GM19035 (cell line): ENCODE results near the gene GPR107.

Experiments
- ATAC-seq: cut with Tn5 transposase; IDR thresholded peaks from one replicate; pipeline ENCODE4 v1.9.1; 2021; ENCODE audit not compliant: unreplicated experiment

GPR107 gene

DNA sequence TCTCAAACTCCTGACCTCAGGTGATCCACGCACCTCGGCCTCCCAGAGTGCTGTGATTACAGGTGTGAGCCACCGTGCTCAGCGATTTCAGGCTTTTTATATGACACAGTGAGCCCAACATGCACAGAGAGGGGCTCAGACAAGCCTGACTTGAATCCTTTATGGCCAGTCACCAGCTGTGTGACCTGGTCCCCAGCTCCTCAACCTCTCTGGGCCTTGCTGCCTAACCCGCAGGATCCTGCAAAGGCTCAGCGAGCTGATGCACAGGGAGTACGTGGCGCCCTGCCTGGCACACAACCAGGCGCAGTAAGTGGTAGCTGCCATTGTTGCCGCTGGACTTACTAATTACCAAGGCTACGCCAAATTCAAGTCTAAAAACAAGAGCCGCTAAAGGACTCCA lies 101.9 kb downstream of the GPR107 start:
- no peak for ATAC-seq

DNA sequence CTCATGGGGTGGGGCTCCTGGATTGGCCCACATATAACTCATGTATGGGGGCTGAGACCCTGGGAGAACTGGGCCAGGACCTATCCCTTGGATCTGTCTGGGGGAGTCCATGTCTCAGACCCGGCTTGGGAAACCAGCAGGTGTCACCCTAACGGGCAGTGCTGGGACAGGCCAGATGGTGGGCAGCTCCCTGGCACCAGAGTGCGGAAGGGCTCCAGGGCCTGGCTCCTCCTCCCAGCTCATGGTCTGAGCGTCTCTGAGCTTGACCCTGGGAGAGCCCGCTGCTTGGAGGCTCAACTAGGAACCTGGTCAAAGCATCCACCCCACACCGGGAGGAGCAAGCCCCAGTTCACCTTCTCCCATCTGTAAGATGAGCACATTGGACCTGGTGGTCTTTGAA lies 103.0 kb downstream of the GPR107 start:
- ATAC-seq = no peak

DNA sequence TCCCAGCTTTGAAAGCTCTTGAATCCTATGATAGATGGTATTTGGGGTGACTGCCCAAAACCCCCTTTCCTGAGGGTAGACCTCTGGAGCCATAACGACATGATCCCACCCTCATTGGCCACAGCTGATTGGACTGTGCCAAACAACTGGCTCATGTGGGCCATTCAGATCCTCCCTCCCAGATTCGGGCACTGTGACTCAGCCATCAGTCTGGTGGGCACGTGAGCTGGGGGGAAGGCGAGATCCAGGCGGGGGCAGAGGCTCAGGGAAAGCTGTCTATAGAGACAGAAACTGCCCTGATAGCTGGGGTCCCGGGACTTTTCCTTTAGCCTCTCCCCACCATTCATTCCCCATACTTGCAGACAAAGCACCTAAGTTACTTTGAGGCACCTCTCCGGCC lies 103.4 kb downstream of the GPR107 start:
- ATAC-seq = no peak

GRCh38 chr9:130158001-130158400 lies 104.3 kb downstream of the GPR107 start:
- no peak for ATAC-seq

DNA sequence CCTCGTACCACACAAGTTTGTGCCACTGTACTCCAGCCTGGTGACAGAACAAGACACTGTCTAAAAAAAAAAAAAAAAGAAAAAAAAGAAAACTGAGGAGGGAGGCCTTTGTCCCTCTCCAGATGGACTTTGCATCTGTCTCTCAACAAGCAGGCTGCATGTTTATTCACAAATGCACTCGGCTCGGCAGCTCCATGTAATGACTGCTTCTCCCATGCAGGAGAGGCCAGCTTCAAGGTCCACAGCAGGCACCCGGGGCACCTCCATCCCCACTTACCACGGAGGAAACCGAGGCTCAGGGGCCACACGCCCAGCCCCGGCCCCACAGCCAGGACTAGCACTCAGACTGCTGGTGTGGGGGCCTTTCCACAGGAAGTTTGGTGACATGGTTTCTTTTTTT lies 105.4 kb downstream of the GPR107 start:
- ATAC-seq = no peak

GRCh38 chr9:130159915-130160670 lies 106.4 kb downstream of the GPR107 start:
- no peak for ATAC-seq

DNA sequence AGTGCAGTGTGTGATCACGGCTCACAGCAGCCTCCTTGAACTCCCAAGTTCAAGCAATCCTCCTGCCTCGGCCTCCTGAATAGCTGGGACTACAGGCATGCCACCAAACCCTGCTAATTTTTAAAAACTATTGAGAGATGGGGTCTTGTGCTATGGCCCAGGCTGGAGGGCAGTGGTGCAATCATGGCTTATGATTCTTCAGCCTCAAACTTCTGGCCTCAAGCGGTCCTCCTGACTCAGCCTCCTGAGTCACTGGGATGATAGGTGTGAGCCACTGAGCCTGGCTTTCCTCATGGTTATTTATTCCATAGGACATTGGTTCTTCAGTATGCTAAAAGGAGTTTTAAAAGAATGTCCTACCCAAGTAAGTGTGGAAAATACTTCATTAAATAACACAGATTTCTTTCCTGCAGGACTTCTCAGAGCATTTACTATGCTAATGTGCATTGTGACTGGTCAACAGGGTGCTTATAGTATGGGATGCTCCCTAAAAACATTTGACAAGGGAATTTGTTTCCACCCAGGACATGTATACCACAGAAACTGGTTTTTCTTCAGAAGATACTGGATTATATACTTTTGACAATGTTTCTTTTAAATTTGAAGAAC lies 107.3 kb downstream of the GPR107 start:
- no peak for ATAC-seq

GRCh38 chr9:130165579-130165978 lies 111.9 kb downstream of the GPR107 start:
- ATAC-seq = no peak

GRCh38 chr9:130166399-130166798 lies 112.7 kb downstream of the GPR107 start:
- no peak for ATAC-seq

DNA sequence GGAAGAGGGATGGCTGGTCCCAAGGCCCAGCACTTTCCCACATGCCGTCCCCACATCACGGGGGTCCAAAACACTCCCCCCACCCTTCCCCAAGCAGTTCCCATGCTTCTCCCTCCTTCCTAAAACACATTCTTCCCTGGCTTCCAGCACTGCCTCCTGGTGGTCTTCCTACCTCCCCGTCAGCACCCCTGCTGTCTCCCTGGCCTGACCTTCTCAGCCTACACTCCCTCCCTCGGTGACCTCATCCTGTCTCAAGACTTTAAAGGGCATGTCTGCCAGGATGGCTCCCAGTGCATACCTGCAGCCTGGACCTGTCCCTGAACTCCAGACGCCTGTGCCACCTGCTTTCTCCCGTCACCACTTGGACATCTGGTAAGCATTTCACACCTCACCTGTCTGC lies 114.2 kb downstream of the GPR107 start:
- ATAC-seq = no peak

- no peak for ATAC-seq
Measured at GRCh38 chr9:130171226-130172148, 117.8 kb downstream of the GPR107 start.

DNA sequence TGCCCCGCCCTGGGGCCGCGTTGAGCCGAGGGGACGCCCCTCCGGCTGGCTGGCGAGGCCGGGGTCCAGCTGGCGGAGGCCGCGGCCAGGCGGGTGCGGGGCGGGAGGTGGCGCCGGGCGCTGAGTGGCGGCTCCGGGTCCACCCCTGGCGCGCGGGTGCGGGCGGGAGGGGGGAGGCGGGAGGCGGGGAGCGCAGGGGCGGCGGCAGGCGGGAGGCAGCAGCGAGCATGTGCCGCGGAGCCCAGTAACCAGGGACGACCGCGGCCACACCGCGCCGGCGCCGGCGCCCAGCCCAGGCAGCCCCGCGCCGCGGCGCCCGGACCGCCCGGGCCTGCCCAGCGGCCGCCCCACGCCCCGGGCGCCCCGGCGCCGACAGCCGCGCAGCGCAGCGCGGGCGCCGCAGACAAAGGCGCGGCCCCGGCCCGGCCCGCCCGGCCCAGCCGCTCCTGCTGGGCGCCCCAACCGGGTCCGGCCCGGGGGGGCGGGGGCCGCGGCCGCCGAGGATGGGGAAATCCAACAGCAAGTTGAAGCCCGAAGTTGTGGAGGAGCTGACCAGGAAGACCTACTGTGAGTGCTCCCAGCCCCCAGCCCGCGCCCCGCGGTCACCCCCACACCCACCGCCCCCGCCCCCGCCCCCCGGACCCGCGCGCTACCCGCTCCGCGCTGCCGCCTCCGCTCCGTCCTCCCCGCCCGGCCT lies 118.6 kb downstream of the GPR107 start, which contains the start of gene NCS1:
TSS of gene NCS1 (plus strand) at position 244 of the 697 bp plus-strand sequence. CDS start at position 504, 260 bp downstream.
- no peak for ATAC-seq

GRCh38 chr9:130172858-130173665 lies 119.4 kb downstream of the GPR107 start:
- ATAC-seq = no peak

- ATAC-seq = no peak
Measured at GRCh38 chr9:130173666-130173983, 119.9 kb downstream of the GPR107 start.

DNA sequence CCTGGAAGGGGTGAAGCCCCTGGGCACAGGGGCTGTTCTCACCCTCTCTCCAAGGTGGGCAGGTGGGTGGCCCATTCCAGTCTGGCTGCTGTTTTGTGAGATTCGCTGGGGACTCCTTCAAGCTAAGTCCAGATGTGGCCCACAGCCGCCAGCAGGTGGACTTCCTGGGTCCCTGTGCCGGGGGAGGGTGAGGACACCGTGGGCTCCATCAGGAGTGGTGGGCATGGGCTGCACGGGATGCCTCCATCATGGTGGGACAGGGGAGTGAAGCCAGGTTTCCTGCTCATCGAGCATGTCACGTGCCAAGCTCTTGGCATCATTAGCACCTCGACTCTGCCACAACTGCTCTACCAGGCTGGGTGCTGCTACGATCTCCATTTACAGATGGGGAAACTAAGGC lies 120.3 kb downstream of the GPR107 start:
- ATAC-seq = no peak

GRCh38 chr9:130174920-130175321 lies 121.2 kb downstream of the GPR107 start:
- no peak for ATAC-seq

GRCh38 chr9:130175355-130175754 lies 121.6 kb downstream of the GPR107 start:
- no peak for ATAC-seq

DNA sequence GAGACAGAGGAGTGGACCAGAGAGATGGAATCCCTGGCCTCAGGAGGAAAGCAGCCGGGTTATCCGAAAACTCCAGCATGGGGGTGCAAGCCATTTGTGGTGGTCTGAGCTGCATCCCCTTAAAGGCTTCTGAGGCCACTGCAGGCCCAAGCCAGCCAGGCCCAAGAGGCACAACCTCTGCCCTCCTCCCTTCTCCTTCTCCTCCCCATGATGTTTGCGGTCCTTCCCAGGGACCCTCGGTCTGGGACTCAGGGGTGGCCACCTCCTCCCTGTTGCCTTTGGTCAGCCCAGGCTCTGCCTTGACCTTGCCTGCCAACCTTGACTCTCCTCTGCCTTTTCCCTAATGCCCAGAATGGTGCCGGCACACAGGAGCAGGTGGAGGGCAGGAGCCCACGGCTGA lies 123.1 kb downstream of the GPR107 start:
- ATAC-seq = no peak

DNA sequence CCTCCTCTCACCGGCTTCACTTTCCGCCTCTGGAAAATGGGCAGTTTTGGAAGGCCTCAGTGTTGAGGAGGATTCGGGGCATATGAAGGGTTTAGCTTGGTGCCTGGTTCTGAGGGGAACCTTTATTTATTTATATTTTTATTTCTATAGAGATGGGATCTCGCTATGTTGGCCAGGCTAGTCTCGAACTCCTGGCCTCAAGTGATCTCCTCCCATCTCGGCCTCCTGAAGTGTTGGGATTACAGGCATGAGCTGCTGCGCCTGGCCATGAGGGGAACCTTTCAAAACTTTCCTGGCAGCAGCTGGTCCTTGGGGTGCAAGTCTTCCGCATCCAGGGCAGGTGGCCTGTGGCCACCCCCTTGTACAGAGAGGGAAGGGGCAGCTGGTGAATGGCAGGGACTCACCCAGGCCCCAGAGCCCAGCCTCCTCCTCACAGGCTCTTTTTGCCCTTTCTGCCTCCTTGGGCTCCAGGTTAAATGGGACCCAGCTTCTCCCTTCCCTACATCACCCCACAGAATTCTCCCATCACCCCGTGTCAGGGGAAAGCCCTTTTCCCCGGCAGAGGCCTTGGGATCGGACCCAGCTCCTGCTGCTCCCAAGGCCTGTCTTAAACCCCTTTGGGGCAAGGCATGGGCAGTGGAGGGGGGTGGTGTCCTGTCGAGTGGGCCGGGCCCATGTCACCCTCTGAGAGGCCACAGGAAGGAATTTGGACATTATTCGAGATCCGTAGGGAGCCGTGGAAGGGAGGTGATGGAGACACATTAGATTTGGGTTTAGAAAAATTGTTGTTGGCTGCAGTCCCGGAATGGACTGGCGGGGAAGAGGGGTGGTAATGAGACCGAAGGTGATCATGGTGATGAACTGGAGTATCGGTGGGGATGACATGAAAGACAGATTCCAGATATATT lies 124.4 kb downstream of the GPR107 start:
- ATAC-seq = no peak
